GM18870 (cell line): Measurements from ENCODE around the gene LYRM4.
A peak's percentile ranks its signal among the peaks of the same experiment; 100 is the strongest.

Source experiments
- ATAC-seq: cut with Tn5 transposase; IDR thresholded peaks from one replicate; pipeline ENCODE4 v1.9.1; 2021; ENCODE audit warnings: moderate library complexity; ENCODE audit not compliant: unreplicated experiment

Gene LYRM4

GRCh38 chr6:5150551-5151075 lies 110.1 kb downstream of the LYRM4 start:
- no peak for ATAC-seq

GRCh38 chr6:5149891-5150290 lies 110.9 kb downstream of the LYRM4 start:
- ATAC-seq: no peak

GRCh38 chr6:5149159-5149704 lies 111.5 kb downstream of the LYRM4 start:
- ATAC-seq: no peak

- no peak for ATAC-seq
Measured at GRCh38 chr6:5146398-5146797, 114.4 kb downstream of the LYRM4 start.

- ATAC-seq: no peak
Measured at GRCh38 chr6:5143634-5144311, 117.0 kb downstream of the LYRM4 start.

- ATAC-seq: no peak
Measured at GRCh38 chr6:5142915-5143314, 117.8 kb downstream of the LYRM4 start.

- no peak for ATAC-seq
Measured at GRCh38 chr6:5142131-5142530, 118.6 kb downstream of the LYRM4 start.

GRCh38 chr6:5141046-5141445 lies 119.7 kb downstream of the LYRM4 start:
- no peak for ATAC-seq

- no peak for ATAC-seq
Measured at GRCh38 chr6:5139828-5140771, 120.7 kb downstream of the LYRM4 start.

GRCh38 chr6:5138995-5139827 lies 121.5 kb downstream of the LYRM4 start:
- ATAC-seq: no peak

GRCh38 chr6:5136851-5137250 lies 123.9 kb downstream of the LYRM4 start:
- ATAC-seq: no peak

- ATAC-seq: no peak
Measured at GRCh38 chr6:5135788-5136376, 124.9 kb downstream of the LYRM4 start.

GRCh38 chr6:5133943-5134342 lies 126.8 kb downstream of the LYRM4 start:
- no peak for ATAC-seq

GRCh38 chr6:5132731-5133130 lies 128.0 kb downstream of the LYRM4 start:
- ATAC-seq: peak; percentile 85

GRCh38 chr6:5130135-5130866 lies 130.4 kb downstream of the LYRM4 start:
- ATAC-seq: no peak

- no peak for ATAC-seq
Measured at GRCh38 chr6:5128351-5128750, 132.4 kb downstream of the LYRM4 start.

- ATAC-seq: no peak
Measured at GRCh38 chr6:5127106-5127687, 133.6 kb downstream of the LYRM4 start.

GRCh38 chr6:5126214-5126613 lies 134.5 kb downstream of the LYRM4 start:
- ATAC-seq: no peak
